PC-9 (cell line): ENCODE results near the gene ZNF574.

Experiments used
- CTCF ChIP-seq: fragments of 200-600 bp; sonication (generic); conservative IDR thresholded peaks from 2 replicates; pipeline ENCODE4 v1.6.1; 2017; ENCODE audit warnings: mixed run types, antibody characterized with exemption, mild to moderate bottlenecking, moderate library complexity
- EZH2 ChIP-seq: fragments of 200-600 bp; sonication (generic); IDR thresholded peaks from 2 replicates; pipeline ENCODE4 v1.8.0; 2017; ENCODE audit warnings: antibody characterized with exemption, low read depth

GRCh38 chr19:42067315-42067888, 8.6 kb upstream of the ZNF574 start:
- TF ChIP-seq EZH2 = no peak
- no peak for TF ChIP-seq CTCF
